GM18520 (cell line): ENCODE results near the gene SATB2.

Source experiments
- ATAC-seq: cut with Tn5 transposase; IDR thresholded peaks from one replicate; pipeline ENCODE4 v1.9.1; 2021; ENCODE audit not compliant: unreplicated experiment

Gene SATB2

GRCh38 chr2:199336546-199336945 is 121.2 kb downstream of the SATB2 start:
- no peak for ATAC-seq

- ATAC-seq, result no peak
Measured at GRCh38 chr2:199335502-199335901, 122.2 kb downstream of the SATB2 start.

DNA sequence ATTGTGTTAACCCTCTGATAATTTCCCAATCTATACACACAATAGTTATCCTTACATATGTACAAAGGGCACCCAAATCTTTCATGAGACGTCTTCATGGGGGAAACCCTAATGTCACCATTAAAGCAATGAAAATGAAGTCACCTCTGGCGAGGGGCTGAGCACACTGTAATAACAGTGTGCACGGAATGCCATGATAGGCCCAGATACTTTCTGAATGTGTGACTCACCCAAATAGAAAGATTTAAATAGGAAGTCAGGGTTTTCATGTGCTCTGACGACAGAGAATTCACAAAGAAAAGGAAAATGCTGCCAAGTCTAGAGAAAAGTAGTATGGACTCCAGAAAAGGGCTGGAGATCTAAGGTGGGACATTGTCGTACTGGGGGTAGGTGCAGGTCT is 128.3 kb downstream of the SATB2 start:
- no peak for ATAC-seq

- no peak for ATAC-seq
Measured at GRCh38 chr2:199329031-199329430, 128.7 kb downstream of the SATB2 start.

DNA sequence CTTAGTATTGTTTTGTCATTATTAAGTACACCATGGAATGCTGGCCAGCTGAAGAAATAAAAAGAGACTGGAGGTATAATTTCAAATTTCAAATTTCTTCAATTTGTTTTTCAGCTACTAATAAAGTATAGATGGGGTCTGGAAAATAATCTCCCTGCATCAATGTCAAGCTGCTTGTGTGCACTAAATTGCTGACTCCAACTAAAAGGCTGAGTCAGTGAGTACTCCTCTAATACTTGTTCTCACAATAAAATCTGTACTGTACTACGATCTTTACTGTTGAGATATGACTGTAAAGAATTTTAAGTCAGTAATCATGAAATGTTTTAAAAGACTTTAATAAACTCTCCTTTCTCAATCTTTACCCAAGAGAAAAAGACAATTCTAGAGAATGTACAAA is 131.9 kb downstream of the SATB2 start:
- ATAC-seq, result no peak

GRCh38 chr2:199322151-199322550 is 135.6 kb downstream of the SATB2 start:
- ATAC-seq, result no peak

DNA sequence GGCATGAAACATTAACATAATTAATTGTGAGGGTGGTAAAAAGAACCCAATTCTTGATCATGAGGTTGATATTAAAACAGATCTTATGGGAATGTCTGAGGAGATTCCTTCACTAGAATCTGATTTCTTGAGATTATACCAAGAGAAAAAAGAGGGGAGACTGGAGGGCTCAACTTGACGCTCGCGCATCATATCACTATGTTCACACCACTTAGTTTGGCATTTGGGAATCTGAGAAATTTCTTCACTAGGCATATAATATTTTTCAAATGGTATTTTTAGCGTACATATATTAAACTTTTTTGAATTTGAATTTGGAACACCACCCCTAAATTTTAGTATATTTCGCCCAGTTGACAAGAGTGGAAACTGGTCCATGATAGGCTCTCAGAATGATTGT is 140.1 kb downstream of the SATB2 start:
- ATAC-seq, result no peak

DNA sequence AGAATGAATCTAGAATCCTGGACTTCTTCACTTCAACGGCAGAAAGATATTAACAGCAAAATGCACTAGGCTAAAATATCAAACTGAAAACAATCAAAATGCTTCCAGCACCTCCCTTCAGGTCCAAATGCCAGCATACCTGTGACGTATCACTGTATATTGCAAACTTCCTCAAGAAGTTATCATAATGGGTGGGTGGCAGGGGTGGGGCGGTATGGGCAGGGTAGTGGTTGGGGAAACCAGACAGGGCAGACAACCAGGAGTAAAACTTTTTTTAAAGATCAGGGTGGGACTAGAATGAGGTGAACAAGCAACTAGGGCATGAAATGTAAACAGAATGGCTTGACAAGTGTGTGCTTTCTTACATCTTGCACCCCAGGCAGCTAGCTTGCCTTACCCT is 140.9 kb downstream of the SATB2 start:
- ATAC-seq, result no peak

- ATAC-seq, result no peak
Measured at GRCh38 chr2:199315299-199316179, 142.2 kb downstream of the SATB2 start.

DNA sequence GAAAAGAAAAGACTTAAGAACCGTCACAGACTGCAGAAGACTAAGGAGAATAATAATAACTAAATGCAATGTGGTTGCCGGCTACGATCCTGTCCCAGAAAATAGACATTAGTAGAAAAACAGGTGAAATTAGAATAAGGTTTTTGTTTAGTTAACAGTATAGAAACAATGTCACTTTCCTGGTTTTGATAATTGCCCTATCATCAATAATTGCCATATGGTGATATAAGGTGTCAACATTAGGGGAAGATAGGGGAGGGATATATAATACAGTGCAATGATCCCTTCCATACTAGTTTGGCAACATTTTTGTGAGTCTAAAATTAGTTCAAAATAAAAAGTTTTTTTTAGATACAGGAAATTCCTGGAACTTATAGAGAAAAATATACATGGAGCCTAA is 144.8 kb downstream of the SATB2 start:
- no peak for ATAC-seq

- ATAC-seq, result no peak
Measured at GRCh38 chr2:199310771-199311585, 146.8 kb downstream of the SATB2 start.

- ATAC-seq, result no peak
Measured at GRCh38 chr2:199309973-199310372, 147.8 kb downstream of the SATB2 start.

- no peak for ATAC-seq
Measured at GRCh38 chr2:199309411-199309810, 148.3 kb downstream of the SATB2 start.

DNA sequence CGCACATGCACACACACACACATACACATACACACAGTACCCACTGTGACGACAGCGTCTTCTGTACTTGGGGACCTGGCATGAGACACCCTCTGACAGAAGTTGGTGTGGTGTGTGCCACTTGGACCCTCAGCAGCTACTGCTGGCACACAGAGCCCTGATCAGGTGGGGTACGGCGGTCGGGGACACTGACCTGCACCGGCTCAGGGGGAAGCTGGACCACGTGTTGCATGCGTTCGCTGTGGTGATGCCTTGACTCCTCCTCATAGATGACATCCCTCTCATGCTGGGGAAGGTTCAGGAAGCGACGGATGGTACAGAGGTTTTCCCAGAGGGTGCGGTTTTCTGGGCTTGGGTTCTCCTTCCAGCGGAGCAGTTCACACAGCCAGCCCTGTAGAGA is 149.2 kb downstream of the SATB2 start:
- no peak for ATAC-seq

- ATAC-seq, result no peak
Measured at GRCh38 chr2:199307461-199307860, 150.3 kb downstream of the SATB2 start.

- ATAC-seq, result no peak
Measured at GRCh38 chr2:199306116-199306515, 151.6 kb downstream of the SATB2 start.

- ATAC-seq, result no peak
Measured at GRCh38 chr2:199303728-199304177, 154.0 kb downstream of the SATB2 start.

DNA sequence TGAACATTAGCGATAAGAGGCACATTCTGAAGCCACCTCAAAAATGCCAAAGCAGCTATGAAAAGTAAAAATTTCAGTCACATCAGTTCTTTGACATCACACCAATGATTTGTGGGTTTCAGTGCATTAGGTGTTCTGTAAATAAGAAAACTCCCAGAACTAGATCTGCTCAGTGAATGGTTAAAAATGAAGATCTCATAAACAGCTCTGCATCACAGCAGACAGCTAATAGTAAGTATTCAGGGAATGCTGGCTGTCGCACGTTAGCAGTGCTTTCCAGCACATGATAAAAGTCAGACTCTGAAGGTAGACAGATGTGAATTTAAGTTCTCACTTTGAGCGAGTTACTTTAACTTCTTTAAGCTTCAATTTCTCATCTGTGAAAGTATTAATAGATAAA is 154.9 kb downstream of the SATB2 start:
- no peak for ATAC-seq

- no peak for ATAC-seq
Measured at GRCh38 chr2:199288424-199288823, 169.3 kb downstream of the SATB2 start.

DNA sequence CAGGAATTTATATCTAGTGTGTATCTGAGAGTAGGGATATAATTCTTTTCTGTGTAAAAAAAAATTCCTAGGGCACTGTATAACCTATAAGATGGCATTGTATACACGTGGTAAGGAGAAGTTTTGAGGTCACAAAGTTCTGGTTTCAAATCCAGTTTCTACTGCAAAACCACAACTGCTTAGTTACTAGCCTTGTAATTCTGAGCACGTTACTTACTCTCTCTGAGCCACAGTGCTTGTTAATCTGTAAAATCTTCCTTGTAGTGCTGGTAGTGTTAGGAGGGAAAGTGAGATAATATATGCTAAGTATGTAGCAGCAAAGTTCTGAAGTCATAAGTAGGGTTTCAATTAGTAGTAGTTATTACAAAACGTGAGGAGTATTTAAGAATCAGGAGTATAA is 175.4 kb downstream of the SATB2 start:
- ATAC-seq, result no peak

- no peak for ATAC-seq
Measured at GRCh38 chr2:199279146-199279545, 178.6 kb downstream of the SATB2 start.

GRCh38 chr2:199278099-199278498 is 179.6 kb downstream of the SATB2 start:
- ATAC-seq, result no peak
